NCI-H1417 treated with DMSO at 0.1 percent for 48 hours (cell line): ENCODE results near the gene HDAC6.

Experiments
- DNase-seq: peaks from one replicate; lab custom pipeline; 2025; lab: John Stamatoyannopoulos, UW

HDAC6 gene

DNA sequence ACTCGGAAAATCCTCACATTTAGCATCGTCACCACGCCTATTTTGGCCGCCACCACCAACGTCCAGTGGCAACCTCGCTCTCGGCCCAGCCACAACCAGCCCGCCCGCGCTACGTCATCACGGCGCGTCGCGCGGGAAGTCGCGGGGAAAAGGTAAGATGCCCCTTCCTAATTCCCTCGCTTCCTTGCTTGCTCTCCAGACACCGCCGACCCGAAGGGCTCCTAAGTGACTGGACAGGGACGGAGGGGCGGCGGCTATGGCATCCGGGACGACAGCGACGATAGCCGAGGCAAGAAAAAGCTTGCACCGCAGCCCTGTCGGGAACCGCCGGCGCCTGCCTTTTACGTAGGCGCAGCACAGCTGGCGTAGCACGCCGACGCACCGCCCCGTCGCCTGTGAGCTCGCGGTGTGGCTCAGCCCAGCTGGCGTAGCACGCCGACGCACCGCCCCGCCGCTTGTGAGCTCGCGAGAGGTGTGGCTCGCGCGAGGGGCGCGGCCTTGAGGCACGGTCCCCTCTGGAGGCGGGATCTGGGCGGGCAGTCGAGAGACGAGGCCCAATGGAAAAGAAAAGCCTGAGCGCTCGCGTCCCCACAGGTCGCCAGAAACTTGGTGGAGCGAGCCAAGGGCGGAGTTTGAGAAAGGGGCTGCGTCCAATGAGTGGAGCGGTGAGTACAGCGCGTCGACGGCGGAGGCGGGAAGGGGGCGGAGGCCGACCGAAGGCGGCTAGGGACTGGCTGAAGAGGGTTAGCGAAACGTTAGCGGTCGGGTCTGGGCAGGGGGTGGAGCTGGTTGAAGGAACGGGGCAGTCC, at the start of gene HDAC6:
Gene HDAC6, plus strand, starts transcription at position 788 of the 809 bp plus-strand sequence. CDS start 626 bp downstream, outside the sequence.
- peak; percentile 85 for DNase-seq

DNA sequence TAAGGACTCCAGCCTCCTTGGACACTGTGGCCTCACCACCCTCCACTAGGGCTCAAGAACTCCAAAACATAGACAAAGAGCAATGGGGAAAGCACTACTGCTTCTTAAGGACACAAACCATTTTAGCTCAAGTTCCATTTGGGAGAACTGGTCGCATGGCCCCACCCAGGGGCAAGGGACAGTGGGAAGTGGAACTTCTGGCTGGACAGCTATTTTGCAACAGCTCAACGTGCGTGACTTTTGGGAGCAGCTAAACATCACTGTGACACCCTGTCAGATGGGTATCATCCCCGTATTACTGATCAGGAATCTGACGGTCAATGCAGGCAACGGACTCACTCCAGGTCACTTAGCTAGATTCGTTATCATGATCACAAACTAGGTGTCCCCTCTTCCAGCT, 49.4 kb upstream of the HDAC6 start:
- no peak for DNase-seq

DNA sequence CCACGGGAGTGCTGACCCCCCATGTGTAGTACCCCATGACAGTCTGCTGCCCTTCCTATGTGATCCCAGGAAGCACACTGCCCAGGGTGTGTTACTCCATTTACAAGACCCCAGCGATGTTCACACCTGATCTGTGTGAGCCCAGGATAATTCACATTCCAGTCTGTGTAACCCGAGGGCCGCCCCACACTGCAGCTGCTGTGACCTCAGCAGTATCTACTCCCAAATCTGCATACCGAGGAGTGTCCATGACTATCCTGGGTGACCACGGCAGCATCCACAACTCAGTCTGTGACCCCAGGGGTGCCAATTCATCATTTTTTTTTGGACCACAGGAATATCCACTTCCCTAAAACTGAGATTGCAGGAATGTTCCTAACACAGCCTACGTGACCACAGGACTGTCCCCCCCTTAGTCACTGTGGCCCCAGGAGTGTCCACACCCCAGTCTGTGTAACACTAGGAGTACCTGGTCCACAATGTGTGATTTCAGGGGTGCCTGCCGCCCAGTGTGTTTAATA, 48.1 kb upstream of the HDAC6 start:
- no peak for DNase-seq

DNA sequence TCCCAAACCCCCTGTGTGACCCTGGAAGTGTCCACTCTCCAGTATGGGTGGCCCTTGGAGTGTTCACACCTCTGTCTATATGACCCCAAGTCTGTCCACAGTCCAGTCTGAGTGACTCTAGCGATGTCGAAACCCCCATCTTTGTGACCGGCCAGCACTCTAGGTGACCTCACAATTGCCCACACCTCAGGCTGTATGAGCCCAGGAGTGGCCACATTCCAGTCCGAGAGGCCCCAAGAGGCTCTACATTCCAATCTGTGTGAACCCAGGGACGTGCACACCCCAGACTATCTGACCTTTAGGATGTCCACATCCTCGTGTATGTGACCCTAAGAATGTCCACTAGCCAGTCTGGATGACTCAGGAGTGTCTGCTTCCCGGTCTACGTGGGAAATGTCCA, 47.6 kb upstream of the HDAC6 start:
- DNase-seq = no peak

DNA sequence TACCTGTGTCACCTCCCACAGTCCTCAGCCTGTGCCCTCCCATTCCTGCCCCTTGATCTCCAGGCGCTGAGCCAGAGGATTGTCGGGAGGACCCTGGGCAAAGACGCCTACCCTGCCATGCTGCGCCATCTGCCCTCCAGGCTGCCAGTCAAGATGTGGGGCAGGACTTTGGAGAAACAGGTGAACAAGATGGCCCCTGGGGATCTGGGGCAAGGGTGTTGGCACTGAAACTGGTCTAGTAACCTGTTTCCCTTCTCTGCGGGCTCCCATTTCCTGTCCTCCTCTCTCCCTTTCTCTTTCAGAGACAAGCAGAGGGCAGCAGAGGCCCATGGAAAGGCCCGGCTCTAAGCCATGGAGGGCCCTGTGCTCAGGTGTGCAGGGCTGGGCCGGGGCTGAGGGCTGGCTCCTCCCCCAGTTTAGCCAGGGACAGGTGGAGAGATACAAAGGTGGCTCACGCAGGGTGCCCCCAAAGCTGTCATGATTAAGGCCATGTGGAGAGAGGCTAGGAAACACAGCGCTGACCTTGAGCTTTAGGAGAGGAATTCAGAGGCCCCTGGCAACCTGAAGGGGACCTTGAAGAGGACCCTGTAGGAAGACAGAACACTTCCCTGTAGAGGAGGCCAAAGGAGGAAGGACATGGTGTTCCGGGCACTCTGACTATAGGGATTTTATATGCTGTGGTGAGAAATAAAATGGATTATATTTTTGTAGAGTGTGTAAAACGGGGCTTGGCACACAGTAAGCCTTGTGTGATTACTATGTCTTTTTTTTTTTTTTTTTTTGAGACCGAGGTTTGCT, 40.0 kb upstream of the HDAC6 start, which contains the start of gene GLOD5:
Gene GLOD5, plus strand, starts transcription at position 74 of the 798 bp plus-strand sequence. Its CDS starts 44 bp downstream, at position 118.
- DNase-seq = peak; percentile 7

DNA sequence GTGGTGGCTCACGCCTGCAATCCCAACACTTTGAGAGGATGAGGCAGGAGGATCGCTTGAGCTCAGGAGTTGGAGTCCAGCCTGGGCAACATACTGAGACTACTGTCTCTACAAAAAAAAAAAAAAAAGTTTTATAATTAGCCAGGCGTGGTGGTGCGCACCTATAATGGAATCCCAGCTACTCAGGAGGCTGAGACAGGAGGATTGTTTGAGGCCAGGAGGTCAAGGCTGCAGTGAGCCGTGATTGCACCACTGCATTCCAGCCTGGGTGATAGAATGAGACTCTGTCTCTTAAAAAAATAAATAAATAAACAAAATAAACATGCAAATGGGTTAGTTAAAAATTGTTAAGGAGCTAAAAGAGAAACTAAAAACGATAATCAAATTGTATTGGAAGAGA, 32.6 kb upstream of the HDAC6 start:
- no peak for DNase-seq

DNA sequence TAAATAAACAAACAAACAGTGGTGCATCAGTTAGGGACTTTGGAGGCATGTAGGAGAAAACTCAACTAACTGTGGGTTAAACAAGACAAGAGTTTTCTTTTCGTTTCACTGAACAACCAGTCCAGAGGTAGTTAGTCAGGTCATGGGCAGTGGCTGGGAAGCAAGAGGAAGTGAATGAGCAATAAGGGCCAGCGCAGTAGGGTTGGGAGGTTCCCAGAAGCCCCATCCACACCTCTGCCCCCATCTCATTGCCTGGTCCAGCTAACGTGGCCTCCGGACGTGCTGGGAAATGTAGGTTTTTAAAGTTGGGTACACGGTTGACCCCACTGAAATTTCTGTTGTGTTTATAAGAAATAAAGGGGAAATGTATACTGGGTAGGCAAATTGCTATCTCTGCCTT, 31.6 kb upstream of the HDAC6 start:
- no peak for DNase-seq

DNA sequence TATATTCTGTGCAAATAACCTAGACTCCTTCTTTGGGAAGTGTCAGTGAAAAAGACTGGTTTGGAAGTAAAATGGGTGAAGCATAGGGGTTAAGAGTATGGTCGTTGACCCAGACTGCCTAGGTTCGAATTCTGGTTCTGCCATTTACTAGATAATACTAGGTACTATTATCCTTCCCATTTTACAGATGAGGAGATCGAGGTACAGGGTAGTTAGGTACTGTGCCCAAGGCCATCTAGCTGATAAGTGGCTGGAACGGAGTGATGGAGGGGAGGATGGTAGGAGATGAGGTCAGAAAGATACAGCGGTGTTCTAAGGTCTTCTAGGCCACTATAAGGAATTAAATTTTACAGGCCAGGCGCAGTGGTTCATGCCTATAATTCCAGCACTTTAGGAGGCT, 29.3 kb upstream of the HDAC6 start:
- DNase-seq = no peak

DNA sequence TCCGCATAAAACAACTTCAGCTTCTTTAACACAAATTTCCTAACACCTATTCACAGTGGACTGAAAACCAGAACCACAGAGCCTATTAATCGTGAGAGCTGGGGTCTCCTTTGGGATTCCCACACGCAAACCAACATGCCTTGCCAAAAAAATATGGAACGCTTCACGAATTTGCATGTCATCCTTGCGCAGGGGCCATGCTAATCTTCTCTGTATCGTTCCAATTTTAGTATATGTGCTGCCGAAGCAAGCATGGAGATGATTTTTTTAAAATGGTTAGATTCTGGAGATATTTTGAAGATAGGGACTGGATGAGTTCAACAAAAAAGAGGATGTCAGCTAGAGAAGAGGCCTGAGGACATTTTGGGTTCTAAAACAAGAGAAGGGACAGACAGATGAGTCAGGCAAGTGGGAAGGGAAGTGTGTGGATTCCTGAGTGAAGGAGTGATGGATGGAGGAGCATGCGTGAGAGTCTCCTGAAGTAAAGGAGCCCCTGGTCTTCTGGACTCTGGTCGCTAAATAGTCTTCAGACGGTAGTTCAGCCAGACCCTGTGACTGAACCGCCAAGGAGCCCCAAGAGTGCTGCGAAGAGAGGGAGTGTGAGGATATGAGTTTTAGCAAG, 24.9 kb upstream of the HDAC6 start:
- no peak for DNase-seq

DNA sequence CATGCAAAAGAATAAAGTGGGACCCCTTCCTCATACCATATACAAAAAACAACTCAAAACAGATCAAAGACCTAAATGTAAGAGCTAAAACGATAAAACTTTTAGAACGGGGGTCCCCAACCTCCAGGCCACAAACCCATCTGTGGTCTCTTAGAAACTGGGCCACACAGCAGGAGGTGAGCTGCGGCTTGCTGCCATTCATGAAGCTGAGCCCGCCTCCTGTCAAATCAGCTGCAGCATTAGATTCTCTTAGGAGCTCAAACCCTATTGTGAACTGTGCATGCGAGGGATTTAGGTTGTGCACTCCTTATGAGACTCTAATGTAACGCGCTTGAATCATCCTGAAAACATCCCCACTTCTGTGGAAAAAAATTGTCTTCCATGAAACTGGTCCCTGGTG, 22.5 kb upstream of the HDAC6 start:
- DNase-seq = no peak

DNA sequence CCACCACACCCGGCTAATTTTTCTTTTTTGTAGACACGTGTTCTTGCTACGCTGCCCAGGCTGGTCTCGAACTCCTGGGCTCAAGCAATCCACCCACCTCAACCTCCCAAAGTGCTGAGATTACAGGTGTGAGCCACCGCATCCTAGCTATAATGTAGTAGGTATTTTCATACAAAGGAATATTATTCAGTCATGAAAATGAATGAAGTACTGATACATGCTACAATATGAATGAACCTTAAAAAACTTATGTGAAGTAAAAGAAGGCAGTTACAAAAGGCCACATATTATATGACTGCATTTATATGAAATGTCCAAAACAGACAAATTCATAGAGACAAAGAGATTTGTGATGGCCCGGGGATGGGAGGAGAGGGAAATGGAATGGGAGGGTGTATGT, 20.2 kb upstream of the HDAC6 start:
- DNase-seq = no peak

DNA sequence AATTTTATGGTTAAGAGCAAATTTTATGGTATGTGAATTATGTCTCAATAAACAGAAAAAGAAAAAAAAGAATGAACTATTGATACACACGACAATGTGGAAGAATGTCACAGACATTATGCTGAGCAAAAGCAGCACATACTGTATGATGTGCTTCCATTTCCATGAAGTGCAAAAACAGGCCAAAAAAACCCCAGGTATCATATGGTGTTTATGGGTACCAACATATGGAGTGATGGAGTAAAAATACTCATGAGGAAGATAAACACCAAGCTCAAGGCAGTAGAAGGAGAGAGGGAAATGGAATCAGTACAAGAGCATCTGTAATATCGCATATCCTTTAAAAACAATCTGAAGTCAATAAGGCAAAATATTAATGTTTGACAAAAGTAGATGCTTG, 19.7 kb upstream of the HDAC6 start:
- no peak for DNase-seq

DNA sequence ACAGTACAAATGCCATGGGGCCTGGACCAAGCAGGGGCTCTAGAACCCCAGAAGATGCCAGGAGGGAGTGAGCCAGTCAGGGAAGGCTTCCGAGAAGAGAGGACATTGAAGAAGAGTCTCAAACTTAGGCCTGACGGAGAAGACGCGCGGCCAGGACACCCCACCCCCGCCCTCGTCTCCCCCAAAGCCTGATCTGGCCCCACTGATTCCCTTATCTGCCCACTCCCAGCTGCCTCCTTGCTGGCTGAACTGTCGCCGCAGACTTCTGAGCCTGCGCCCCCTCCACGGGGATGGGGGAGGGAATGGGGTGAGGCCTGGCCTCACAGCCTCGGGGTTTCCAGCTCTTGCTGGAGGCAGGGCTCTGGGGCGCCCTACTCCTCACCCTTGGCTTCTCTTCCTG, 19.1 kb upstream of the HDAC6 start:
- DNase-seq = no peak

DNA sequence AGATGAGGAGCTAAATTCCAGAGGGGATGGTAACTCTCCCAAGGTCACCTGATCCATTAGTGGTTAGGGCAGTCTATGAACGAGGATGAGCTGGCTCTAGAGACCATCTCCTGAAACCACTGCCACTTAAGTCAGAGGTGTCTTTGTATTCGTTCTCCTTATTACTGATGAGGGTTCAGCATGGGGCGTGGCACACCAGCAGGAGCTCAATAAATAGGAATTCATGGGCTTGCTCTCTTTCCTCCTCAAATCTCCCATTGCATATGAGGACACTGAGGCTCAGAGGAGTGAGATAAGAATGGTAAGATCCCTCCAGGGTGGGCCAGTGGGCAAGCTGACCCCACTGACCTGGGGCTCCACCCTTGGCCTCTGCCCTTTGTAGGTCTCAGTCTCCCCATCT, 17.1 kb upstream of the HDAC6 start:
- DNase-seq = no peak

DNA sequence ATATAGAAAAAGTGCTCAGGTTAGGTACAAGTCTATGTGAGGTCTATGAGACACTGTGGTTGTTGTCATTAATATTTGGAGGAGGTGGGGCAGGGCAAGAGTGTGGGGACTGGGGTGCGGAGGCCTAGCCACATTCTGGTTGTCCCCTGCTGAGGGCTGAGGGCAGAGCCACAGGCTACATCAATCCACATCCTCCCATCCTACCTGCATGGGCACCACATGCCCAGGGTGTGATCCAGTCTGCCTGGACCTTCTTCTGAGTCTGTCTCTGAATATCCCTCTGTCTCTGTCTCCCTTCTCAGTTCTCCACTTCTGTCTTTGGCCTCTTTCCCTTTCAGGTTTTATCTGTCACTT, 16.7 kb upstream of the HDAC6 start:
- DNase-seq = no peak

DNA sequence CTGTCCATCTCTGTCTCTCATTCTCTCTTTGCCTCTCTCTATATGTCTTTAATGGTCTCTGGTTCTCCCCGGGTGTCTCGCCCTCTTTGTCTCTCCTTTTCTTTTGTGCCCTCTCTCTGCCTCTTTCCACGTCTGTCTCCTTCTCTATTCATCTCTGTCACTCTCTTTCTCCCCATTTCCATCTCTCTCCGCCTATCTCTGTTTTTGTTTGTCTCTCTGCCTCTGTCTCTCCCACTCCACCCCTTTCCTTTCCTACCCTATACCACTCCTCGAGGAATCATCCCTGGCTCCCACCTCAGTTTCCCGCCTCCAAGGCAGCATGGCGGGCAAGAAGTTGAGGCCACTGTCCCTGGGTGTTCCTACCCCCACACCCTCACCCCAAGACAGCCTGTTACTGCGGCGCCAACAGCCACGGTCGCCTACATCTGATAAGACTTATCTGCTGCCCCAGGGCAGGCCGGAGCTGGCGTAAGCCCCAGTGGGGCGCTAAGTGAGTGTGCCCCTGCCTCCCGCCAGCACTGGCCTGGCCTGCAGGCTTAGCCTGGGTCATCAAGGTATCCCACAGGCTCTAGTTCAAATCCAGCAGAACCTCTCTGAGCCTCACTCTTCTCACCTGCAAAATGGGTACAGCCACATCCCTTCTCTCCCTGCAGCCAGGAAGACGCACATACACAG, 16.2 kb upstream of the HDAC6 start:
- DNase-seq = no peak

DNA sequence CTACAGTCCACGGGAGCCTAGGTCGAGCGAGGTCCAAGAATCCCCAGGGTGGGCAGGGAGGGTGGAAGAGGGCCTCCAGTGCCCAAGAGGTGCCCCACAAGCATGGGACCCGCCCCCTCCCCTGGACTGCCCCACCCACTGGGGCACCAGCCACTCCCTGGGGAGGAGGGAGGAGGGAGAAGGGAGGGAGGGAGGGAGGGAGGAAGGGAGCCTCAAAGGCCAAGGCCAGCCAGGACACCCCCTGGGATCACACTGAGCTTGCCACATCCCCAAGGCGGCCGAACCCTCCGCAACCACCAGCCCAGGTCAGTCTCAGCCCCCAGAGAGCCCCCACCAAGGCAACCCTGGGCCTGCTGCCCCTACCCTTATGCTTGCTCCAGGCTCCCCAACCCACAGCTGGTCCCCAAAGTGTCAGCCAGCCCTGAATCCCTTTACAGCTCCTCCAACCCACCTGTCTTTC, 15.5 kb upstream of the HDAC6 start, which contains the start of gene GATA1:
Gene GATA1, plus strand, starts transcription at position 250 of the 460 bp plus-strand sequence. CDS start 4,520 bp downstream, outside the sequence.
- DNase-seq = no peak

DNA sequence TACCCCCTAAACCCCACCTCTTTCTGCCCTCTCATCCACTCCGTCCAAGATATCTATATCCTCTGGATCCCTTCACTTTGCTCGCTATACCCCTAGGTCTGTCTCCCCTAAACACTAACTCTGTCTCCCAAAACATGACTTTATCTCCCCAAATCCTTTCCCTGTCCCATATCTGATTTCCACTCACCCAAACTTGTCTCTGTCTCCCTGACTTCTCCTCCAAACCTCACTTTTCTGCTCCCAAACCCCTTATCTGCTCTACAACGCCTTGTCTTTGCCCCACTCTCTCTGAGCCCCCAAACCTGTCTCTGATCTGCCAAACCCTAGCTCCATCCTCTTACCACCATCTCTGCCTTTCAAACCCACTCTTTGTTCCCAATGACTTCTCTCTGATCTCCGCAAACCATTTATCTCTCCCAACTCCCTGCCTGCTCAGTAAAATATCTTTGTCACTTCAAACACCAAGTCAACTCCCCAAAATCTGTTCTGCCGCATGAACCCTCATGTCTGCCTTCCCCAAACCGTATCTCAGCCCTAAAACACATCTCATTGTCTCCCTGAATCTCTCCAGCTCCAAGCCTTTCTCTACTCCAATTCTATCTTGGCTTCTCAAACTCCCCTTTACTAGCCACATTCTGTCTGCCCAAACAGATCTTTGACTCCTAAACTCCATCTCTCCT, 14.9 kb upstream of the HDAC6 start:
- DNase-seq = no peak

DNA sequence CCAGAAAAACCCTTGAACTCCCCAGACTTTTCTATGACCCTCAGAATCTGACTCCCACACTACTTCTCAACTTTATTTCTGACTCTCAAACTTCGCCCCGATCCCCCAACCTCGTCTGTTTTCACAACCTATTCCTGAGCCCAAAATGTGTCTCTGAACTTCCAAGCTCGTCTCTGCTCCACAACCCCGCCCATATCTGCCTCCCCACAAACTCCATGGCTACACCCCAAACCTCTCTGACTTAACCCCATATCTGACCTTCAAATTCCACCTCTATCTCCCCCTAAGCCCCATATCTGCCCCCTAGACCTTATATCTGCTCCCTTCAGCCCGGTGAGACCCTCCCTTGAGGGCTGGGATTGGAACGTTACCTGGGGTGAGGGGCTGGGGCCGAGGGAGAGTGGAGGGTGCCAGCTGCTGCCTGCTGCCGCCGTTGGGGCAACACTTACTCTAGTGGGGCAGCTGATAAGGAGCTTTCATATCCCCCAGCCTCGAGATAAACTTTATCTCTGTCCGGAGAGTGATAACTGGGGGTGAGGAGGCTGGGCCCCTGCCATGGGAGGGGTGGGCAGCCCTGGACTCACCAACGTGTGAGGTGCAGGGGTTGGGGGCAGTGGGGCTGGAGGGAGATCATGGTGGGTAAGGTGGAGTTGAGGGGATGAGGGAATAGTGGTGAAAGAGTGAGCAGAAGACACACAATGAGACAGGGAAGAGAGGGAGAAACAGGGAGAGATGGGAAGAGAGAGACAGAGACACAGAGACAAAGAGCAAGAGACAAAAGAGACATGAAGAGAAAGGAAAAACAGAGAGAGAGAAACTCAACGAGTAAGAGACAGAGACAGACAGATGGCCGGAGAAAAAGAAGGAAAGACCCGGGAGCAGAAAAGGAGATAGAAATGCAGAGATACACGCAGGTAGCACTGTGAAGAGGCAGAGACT, 14.1 kb upstream of the HDAC6 start:
- DNase-seq = no peak
